Measurements from ENCODE around the gene SEPTIN6. TPM values are rescaled to one million over a fixed set of nuclear protein-coding genes. Genes with fewer than 3 reads are reported as not detected.
"Not testable (repeated sequence)": the region's sequence is repeated elsewhere in the genome, so short reads cannot be mapped to it uniquely, and the experiment has no call there.

Gene SEPTIN6
- total RNA-seq, 1 experiment from 2014 or later = 62.9 TPM

- peaks cover 16% of the 10 kb centered on the region for H3K36me3 Mint-ChIP-seq
- DNase-seq (ENCODE audit: low spot score) = peak; percentile 12
- no peaks in the 10 kb centered on the region for H3K27me3 Mint-ChIP-seq (ENCODE audit: low read depth)
- no peaks in the 10 kb centered on the region for H3K9me3 Mint-ChIP-seq
- H3K4me1 Mint-ChIP-seq = peaks cover 13% of the 10 kb centered on the region
- TF ChIP-seq TEAD4 (CRISPR knock-in tag; IDR thresholded peaks at IDR 0.05) (no peak), AFF4 (CRISPR knock-in tag; IDR thresholded peaks at IDR 0.05; ENCODE audit: borderline replicate concordance) (no peak)
- TF ChIP-seq, protein P1, sequence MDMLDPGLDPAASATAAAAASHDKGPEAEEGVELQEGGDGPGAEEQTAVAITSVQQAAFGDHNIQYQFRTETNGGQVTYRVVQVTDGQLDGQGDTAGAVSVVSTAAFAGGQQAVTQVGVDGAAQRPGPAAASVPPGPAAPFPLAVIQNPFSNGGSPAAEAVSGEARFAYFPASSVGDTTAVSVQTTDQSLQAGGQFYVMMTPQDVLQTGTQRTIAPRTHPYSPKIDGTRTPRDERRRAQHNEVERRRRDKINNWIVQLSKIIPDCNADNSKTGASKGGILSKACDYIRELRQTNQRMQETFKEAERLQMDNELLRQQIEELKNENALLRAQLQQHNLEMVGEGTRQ (CRISPR knock-in tag; IDR thresholded peaks at IDR 0.05) = peak; percentile 44; the same call in 1 of the 2 replicates
- ChIA-PET CTCF (interaction anchor here (1.5 kb wide), 1 partner anchor 61 kb away, joined by 3 read pairs; no protein-coding TSS in a partner anchor), POLR2A (no interaction called here)
- ATAC-seq = peak; percentile 28; the same call in 1 of the 2 replicates
- no peak overlapping the region for H3K27ac Mint-ChIP-seq
- H3K4me3 Mint-ChIP-seq = no peak overlapping the region
These were observed 25.7 kb downstream of the SEPTIN6 start for GRCh38 chrX:119667111-119667878.

- H3K27ac Mint-ChIP-seq; CTCF ChIA-PET; H3K4me3 Mint-ChIP-seq; ATAC-seq; DNase-seq (ENCODE audit: low spot score); H3K27me3 Mint-ChIP-seq (ENCODE audit: low read depth); H3K9me3 Mint-ChIP-seq; POLR2A ChIA-PET: not testable (repeated sequence)
- peaks cover 13% of the 10 kb centered on the region for H3K4me1 Mint-ChIP-seq
- peaks cover 23% of the 10 kb centered on the region for H3K36me3 Mint-ChIP-seq
These were observed 28.1 kb downstream of the SEPTIN6 start for GRCh38 chrX:119664877-119665276.

DNA sequence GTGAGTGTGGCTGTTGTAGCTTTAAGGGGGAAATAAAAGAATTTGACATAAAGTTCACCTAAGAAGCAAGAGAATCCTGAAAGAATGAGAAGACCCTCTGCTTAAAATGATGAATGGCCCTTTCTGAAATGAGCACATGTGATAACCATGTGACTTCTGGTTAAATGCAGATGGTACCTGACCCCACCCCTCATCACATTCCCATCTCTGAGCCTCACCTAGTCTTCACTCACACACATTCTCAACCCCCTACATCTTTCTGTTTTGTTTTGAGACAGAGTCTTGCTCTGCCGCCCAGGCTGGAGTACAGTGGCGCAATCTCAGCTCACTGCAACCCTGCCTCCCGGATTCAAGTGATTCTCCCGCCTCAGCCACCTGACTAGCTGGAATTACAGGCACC, 31.5 kb downstream of the SEPTIN6 start:
- H3K9me3 Mint-ChIP-seq = no peaks in the 10 kb centered on the region
- POLR2A ChIA-PET = no interaction called here
- no peaks in the 10 kb centered on the region for H3K27me3 Mint-ChIP-seq (ENCODE audit: low read depth)
- TF ChIP-seq MYBL2 (CRISPR knock-in tag; IDR thresholded peaks at IDR 0.05) (no peak), CREB1 (CRISPR knock-in tag; IDR thresholded peaks at IDR 0.05) (no peak), CREM (CRISPR knock-in tag; IDR thresholded peaks at IDR 0.05) (no peak), TEAD1 (CRISPR knock-in tag; IDR thresholded peaks at IDR 0.05) (no peak), SMAD3 (CRISPR knock-in tag; IDR thresholded peaks at IDR 0.05; ENCODE audit: borderline replicate concordance) (no peak), KAT7 (CRISPR knock-in tag; IDR thresholded peaks at IDR 0.05; ENCODE audit: borderline replicate concordance) (no peak), FOXJ3 (CRISPR knock-in tag; IDR thresholded peaks at IDR 0.05; ENCODE audit: borderline replicate concordance) (no peak), PREB (CRISPR knock-in tag; IDR thresholded peaks at IDR 0.05; ENCODE audit: borderline replicate concordance) (no peak), AR (CRISPR knock-in tag; IDR thresholded peaks at IDR 0.05) (no peak), ZBTB21 (CRISPR knock-in tag; IDR thresholded peaks at IDR 0.05; ENCODE audit: borderline replicate concordance) (no peak), GABPB1 (CRISPR knock-in tag; IDR thresholded peaks at IDR 0.05) (no peak), ESRRA (CRISPR knock-in tag; IDR thresholded peaks at IDR 0.05; ENCODE audit: borderline replicate concordance) (no peak), ZBTB43 (CRISPR knock-in tag; IDR thresholded peaks at IDR 0.05) (no peak)
- TF ChIP-seq, protein P2, sequence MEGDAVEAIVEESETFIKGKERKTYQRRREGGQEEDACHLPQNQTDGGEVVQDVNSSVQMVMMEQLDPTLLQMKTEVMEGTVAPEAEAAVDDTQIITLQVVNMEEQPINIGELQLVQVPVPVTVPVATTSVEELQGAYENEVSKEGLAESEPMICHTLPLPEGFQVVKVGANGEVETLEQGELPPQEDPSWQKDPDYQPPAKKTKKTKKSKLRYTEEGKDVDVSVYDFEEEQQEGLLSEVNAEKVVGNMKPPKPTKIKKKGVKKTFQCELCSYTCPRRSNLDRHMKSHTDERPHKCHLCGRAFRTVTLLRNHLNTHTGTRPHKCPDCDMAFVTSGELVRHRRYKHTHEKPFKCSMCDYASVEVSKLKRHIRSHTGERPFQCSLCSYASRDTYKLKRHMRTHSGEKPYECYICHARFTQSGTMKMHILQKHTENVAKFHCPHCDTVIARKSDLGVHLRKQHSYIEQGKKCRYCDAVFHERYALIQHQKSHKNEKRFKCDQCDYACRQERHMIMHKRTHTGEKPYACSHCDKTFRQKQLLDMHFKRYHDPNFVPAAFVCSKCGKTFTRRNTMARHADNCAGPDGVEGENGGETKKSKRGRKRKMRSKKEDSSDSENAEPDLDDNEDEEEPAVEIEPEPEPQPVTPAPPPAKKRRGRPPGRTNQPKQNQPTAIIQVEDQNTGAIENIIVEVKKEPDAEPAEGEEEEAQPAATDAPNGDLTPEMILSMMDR (IDR thresholded peaks at IDR 0.05) = no peak
- TF ChIP-seq, protein P3, sequence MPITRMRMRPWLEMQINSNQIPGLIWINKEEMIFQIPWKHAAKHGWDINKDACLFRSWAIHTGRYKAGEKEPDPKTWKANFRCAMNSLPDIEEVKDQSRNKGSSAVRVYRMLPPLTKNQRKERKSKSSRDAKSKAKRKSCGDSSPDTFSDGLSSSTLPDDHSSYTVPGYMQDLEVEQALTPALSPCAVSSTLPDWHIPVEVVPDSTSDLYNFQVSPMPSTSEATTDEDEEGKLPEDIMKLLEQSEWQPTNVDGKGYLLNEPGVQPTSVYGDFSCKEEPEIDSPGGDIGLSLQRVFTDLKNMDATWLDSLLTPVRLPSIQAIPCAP (CRISPR knock-in tag; IDR thresholded peaks at IDR 0.05) = no peak
- H3K4me1 Mint-ChIP-seq = peaks cover 7% of the 10 kb centered on the region; the same call in 1 of the 2 replicates
- no peak overlapping the region for H3K4me3 Mint-ChIP-seq
- DNase-seq (ENCODE audit: low spot score) (no peak), ATAC-seq (no peak)
- CTCF ChIA-PET = interaction anchor here (0.8 to 1.0 kb wide), 2 partner anchors 21 to 124 kb away, joined by 3 read pairs; no protein-coding TSS in a partner anchor
- no peak overlapping the region for H3K27ac Mint-ChIP-seq
- peaks cover 37% of the 10 kb centered on the region for H3K36me3 Mint-ChIP-seq
